CD4-positive, alpha-beta T cell treated with Interleukin-6 at 100 ng/mL for 8 hours (primary cell): ENCODE data around the gene PGAP1.
"Not testable (repeated sequence)": the region's sequence is repeated elsewhere in the genome, so short reads cannot be mapped to it uniquely, and the experiment has no call there.

Experiments used
- DNase-seq: peaks from one replicate; pipeline ENCODE4 v3.0.0-alpha.2; 2020; ENCODE audit warnings: mixed read lengths, low spot score

The PGAP1 gene

GRCh38 chr2:196951973-196952372 is 25.5 kb upstream of the PGAP1 start:
- DNase-seq, result no peak

GRCh38 chr2:196949116-196949515 is 22.6 kb upstream of the PGAP1 start:
- no peak for DNase-seq

- no peak for DNase-seq
These were observed 18.1 kb upstream of the PGAP1 start for GRCh38 chr2:196944570-196944969.

GRCh38 chr2:196941398-196942078 is 15.0 kb upstream of the PGAP1 start:
- no peak for DNase-seq

- no peak for DNase-seq
These were observed 12.9 kb upstream of the PGAP1 start for GRCh38 chr2:196939371-196939770.

GRCh38 chr2:196935432-196935831 is 8.9 kb upstream of the PGAP1 start:
- no peak for DNase-seq

- no peak for DNase-seq
These were observed 8.2 kb upstream of the PGAP1 start for GRCh38 chr2:196934672-196935071.

GRCh38 chr2:196931555-196931954 is 5.0 kb upstream of the PGAP1 start:
- DNase-seq, result no peak

GRCh38 chr2:196927376-196928225 is 1.1 kb upstream of the PGAP1 start:
- DNase-seq, result peak; percentile 23

GRCh38 chr2:196925768-196926561 is 542 bp downstream of the PGAP1 start:
- DNase-seq, result peak; percentile 2

- no peak for DNase-seq
These were observed 1.3 kb downstream of the PGAP1 start for GRCh38 chr2:196925051-196925767.

- DNase-seq, result no peak
These were observed 2.5 kb downstream of the PGAP1 start for GRCh38 chr2:196924051-196924450.

- DNase-seq, result no peak
These were observed 7.6 kb downstream of the PGAP1 start for GRCh38 chr2:196918927-196919326.

- no peak for DNase-seq
These were observed 8.7 kb downstream of the PGAP1 start for GRCh38 chr2:196917802-196918201.

- DNase-seq, result peak; percentile 21
These were observed 10.9 kb downstream of the PGAP1 start for GRCh38 chr2:196915507-196916189.

GRCh38 chr2:196914867-196915460 is 11.5 kb downstream of the PGAP1 start:
- peak; percentile 62 for DNase-seq

GRCh38 chr2:196913691-196914090 is 12.8 kb downstream of the PGAP1 start:
- no peak for DNase-seq

GRCh38 chr2:196905365-196905764 is 21.1 kb downstream of the PGAP1 start:
- DNase-seq, result not testable (repeated sequence)

GRCh38 chr2:196902828-196903227 is 23.7 kb downstream of the PGAP1 start:
- no peak for DNase-seq

GRCh38 chr2:196900843-196901242 is 25.7 kb downstream of the PGAP1 start:
- no peak for DNase-seq

- no peak for DNase-seq
These were observed 26.5 kb downstream of the PGAP1 start for GRCh38 chr2:196899976-196900375.
